Measurements from ENCODE around the gene SLC38A10.
A peak's percentile ranks its signal among the peaks of the same experiment; 100 is the strongest.

The SLC38A10 gene

DNA sequence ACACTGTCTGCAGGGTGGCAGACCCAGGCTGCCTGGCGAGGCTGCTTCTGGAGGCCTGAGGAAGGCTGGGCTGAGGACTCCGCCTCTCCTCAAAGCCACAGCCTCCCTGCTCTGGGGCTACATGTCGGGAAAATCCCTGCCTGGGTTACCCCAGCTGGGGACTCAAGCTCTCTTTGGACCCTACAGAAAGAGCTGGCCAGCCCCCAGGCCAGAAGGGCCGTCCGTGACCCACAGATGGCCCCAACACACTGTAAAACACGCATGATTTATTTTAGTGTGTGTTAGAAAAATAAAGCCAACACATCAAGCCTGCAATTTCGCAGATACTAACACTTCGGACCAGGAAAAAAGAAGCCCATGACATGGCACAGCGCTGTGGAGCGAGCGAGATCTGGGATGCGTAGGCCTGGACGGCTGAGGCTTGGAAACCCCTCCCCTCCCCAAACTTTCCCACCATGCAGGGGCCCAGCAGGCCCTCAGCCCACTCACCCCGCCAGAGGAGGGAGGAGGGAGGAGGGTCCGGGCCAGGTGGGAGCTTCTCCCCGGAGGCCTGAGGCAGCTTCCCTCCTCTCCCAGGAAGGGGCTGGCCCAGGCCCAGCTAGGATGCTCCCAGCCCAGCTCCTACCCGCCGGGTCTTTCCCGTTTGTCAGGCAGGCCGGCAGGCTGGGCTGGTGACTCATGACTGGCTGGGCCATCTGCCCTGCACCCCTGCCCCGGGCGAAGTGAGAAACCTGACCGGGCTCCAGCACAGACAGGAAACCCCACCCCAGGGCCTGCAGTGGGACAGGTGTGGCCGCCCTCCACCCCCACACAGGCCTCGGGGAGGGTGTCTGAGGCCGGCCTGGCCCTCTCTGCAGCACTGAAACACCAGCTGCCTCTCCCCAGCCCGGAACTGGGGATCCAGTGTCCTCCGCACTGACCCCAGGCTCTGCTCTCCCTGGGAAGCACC lies 34.1 kb upstream of the SLC38A10 start:
- TF ChIP-seq, protein P1, sequence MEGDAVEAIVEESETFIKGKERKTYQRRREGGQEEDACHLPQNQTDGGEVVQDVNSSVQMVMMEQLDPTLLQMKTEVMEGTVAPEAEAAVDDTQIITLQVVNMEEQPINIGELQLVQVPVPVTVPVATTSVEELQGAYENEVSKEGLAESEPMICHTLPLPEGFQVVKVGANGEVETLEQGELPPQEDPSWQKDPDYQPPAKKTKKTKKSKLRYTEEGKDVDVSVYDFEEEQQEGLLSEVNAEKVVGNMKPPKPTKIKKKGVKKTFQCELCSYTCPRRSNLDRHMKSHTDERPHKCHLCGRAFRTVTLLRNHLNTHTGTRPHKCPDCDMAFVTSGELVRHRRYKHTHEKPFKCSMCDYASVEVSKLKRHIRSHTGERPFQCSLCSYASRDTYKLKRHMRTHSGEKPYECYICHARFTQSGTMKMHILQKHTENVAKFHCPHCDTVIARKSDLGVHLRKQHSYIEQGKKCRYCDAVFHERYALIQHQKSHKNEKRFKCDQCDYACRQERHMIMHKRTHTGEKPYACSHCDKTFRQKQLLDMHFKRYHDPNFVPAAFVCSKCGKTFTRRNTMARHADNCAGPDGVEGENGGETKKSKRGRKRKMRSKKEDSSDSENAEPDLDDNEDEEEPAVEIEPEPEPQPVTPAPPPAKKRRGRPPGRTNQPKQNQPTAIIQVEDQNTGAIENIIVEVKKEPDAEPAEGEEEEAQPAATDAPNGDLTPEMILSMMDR (IDR thresholded peaks at IDR 0.05; ENCODE audit: low read depth, low read length) = no peak

DNA sequence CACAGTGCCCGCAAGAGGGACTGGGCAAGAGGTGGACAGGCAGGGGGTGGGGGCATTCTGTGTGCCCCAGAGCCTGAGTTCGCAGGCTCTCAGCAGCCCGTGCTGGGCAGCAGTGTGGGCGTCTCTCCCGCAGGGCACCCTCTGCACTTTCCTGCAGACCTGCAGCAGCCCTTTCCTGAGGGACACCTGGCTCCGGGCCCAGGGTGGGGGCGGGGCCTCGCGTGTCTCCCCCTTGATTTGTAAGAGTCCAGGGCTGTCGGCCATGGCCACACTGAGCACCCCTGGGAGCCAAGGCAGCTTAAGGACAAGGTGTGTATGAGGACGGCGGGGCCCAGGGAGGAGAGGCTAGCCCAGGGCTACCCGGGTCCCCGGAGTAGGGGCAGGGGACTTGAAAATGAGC lies 33.4 kb upstream of the SLC38A10 start:
- Histone ChIP-seq H3K4me3 (ENCODE audit: low read depth, low read length) (no peak overlapping the region), H3K27me3 (ENCODE audit: insufficient read depth, low read depth, severe bottlenecking) (peaks cover 87% of the 10 kb centered on the region), H3K36me3 (no peaks in the 10 kb centered on the region), H3K9me3 (ENCODE audit: severe bottlenecking) (no peaks in the 10 kb centered on the region), H3K27ac (no peak overlapping the region)
- DNase-seq = no peak
- TF ChIP-seq, protein P1 (IDR thresholded peaks at IDR 0.05; ENCODE audit: low read depth, low read length) = no peak

More for the DNA sequence above, 34.1 kb upstream of the SLC38A10 start:
- peaks cover 87% of the 10 kb centered on the region for H3K27me3 ChIP-seq (ENCODE audit: insufficient read depth, low read depth, severe bottlenecking)
- no peaks in the 10 kb centered on the region for H3K36me3 ChIP-seq
- H3K9me3 ChIP-seq (ENCODE audit: severe bottlenecking) = no peaks in the 10 kb centered on the region
- DNase-seq = peak; percentile 84
- H3K27ac ChIP-seq = no peak overlapping the region; the same call in 1 of the 2 replicates
- H3K4me3 ChIP-seq (ENCODE audit: low read depth, low read length) = no peak overlapping the region

DNA sequence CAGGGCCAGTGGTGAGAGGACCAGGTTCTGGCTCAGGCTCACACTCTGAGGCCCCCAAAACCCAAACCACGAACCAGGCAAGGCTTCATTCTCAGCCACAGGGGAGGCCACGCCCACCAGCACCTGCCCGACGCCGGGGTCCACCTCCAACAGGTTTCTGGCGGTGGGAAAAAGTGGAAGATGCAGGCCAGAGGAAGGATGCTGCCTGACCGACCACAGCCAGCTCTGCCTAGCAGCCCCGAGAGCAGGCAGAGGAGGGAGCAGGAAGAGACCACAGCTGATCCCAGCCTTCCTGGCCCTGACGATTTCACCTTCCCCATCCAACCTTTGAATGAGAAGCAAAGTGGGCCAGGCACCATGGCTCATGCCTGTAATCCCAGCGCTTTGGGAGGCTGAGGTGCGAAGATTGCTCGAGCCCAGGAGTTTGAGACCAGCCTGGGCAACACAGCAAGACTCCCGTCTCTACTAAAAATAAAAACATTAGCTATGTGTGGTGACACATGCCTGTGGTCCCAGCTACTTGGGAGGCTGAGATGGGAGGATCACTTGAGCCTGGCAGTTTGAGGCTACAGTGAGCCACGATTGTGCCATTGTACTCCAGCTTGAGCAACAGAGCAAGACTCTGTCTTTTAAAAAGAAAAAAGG lies 30.7 kb upstream of the SLC38A10 start:
- TF ChIP-seq, protein P1 (IDR thresholded peaks at IDR 0.05; ENCODE audit: low read depth, low read length) = no peak
- no peaks in the 10 kb centered on the region for H3K36me3 ChIP-seq
- peaks cover 60% of the 10 kb centered on the region for H3K27me3 ChIP-seq (ENCODE audit: insufficient read depth, low read depth, severe bottlenecking)
- no peak for DNase-seq
- H3K27ac ChIP-seq = no peak overlapping the region
- no peaks in the 10 kb centered on the region for H3K9me3 ChIP-seq (ENCODE audit: severe bottlenecking)
- H3K4me3 ChIP-seq (ENCODE audit: low read depth, low read length) = no peak overlapping the region

DNA sequence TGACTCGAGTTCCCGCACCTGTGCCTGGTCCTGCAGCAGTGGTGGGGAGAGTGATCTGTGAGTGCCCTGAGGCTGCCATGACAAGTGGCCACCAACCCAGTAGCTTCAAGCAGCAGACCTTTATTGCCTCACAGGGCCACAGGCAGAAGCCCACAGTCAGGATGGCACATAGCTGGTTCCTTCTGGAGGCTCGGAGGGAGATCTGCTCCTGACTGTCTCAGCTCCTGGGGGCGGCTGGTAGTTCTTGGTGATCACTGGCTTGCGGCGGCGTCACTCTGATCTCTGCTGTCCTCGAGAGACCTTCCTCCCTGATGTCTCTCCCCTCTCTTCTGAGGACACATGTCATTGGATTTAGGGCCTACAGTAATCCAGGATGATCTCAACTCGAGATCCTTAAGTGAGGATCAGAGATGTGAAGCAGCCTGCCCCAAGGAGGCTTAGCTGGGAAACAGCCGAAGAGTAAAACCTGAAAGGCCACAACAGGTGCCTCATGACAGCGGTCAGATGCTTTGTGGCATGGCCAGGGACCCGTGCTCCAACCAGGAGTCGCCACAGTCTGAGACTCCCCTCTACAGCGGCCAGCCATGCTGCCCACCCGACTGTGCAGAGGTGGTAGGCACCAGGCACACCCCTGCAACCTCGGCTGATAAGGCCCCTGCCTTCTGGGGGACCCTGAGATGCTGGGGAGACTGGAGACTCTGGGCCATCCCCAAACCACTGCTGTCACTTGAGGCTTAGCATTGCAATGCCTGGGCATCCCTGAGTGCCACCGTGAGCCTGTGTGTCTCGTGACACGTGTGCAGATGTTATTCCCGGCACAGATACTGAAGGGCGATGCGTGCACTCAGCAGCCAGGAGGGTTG lies 30.0 kb upstream of the SLC38A10 start:
- H3K4me3 ChIP-seq (ENCODE audit: low read depth, low read length) = no peak overlapping the region; the same call in 1 of the 2 replicates
- TF ChIP-seq, protein P1 (IDR thresholded peaks at IDR 0.05; ENCODE audit: low read depth, low read length) = 0 out of 2 replicates have a peak, but pooled peaks have one; percentile 4
- H3K9me3 ChIP-seq (ENCODE audit: severe bottlenecking) = no peaks in the 10 kb centered on the region
- peak; percentile 94 for DNase-seq
- no peaks in the 10 kb centered on the region for H3K36me3 ChIP-seq
- H3K27me3 ChIP-seq (ENCODE audit: insufficient read depth, low read depth, severe bottlenecking) = peaks cover 53% of the 10 kb centered on the region
- H3K27ac ChIP-seq = 0 out of 2 replicates have a peak overlapping the region, but pooled peaks have one; percentile 1

DNA sequence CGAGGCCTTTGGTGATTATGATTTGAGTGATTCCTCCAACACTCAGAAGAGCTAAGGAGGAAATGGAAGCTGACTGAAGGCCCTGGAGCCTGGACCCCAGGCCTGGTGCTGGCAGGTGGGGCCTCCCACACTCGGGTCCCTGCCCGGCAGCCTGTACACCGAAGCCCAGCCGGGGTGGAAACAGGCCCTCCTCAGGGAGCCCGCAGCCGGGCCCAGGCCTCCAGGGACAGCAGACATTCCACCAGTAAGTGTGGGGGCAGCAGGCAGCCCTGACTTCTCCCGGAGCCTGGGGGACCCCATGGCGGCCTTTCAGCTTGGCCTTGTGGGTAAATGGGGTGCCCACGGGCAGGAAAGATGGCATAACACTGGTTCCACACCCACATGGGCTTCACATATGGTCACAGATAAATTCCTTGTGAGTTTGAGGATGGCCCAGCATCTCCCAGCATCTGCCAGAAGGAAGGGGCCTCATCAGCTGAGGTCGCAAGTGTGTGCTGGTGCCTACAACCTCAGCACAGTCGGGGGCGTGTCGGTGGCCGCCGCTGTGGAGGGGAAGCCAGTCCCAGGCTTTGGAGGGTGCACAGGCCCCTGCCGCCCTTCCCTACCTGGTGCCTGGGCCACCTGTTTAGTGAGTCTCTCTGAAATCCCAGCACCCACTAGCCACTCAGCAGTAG lies 29.2 kb upstream of the SLC38A10 start:
- peaks cover 45% of the 10 kb centered on the region for H3K27me3 ChIP-seq (ENCODE audit: insufficient read depth, low read depth, severe bottlenecking)

More for the DNA sequence above, 29.2 kb upstream of the SLC38A10 start:
- Histone ChIP-seq H3K9me3 (ENCODE audit: severe bottlenecking) (no peaks in the 10 kb centered on the region), H3K36me3 (no peaks in the 10 kb centered on the region), H3K27ac (0 out of 2 replicates have a peak overlapping the region, but pooled peaks have one; percentile 1), H3K4me3 (ENCODE audit: low read depth, low read length) (no peak overlapping the region; the same call in 1 of the 2 replicates)
- DNase-seq = no peak
- TF ChIP-seq, protein P1 (IDR thresholded peaks at IDR 0.05; ENCODE audit: low read depth, low read length) = no peak

Data from WERI-Rb-1 (cell line).